Measurements from ENCODE around the gene DNAJC11. TPM values are rescaled to one million over a fixed set of nuclear protein-coding genes. Genes with fewer than 3 reads are reported as not detected.

Gene DNAJC11
- total RNA-seq, 1 experiment from 2014 or later: 93.6 TPM

DNA sequence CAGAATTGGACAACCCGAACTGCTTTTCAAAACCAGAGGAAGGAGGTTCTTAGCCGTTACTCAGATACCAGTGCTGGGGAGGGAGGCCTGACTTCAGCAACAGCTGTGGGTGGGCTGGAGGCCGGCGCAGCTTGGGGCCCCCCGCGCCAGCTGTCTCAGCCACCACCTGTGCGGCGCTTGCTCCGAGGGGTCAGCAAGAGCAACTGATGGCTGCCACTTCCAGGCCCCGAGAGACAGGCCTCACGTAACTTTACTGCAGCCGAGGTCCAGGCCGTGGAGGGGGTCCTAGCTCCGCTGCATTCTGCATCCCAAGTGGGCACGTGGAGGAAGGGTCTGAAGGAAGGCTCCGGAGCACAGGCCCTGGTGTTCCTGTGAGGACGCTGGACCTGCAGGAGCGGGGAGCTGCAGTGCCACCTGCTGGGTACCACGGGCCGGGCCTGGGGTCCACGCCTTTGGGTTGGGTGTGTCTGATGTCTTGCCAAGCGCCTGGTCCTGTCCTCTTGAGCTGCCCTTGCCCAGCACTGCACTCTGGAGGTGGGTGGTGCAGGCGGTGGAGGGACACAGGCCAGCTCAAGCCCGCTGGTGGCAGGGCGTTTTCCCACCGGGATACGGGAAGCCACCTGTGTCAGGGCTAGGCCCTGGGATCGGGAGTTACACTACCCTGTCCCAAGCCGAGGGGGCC lies 67.1 kb downstream of the DNAJC11 start:
- no peak overlapping the region for H3K27ac ChIP-seq (ENCODE audit: low read length)
- BruUV-seq (replicated peaks): no TSS peak
- no peak for DNase-seq (ENCODE audit: low read depth, low spot score)
- no peaks in the 10 kb centered on the region for H3K9me3 ChIP-seq (ENCODE audit: control insufficient read depth, insufficient read depth, low read depth, low read length)
- H3K4me1 ChIP-seq (ENCODE audit: control insufficient read depth, insufficient read depth, low read length): no peaks in the 10 kb centered on the region
- no peaks in the 10 kb centered on the region for H3K27me3 ChIP-seq (ENCODE audit: control insufficient read depth, insufficient read depth, low read length)
- H3K4me3 ChIP-seq (ENCODE audit: low read depth in 2 of 2, low read length in 2 of 2): no peak overlapping the region
- intact Hi-C loops (cut with micrococcal nuclease; ENCODE audit: unreplicated experiment): no loop called here
- peak; percentile 80 for ATAC-seq
- TF ChIP-seq REST (IDR thresholded peaks at IDR 0.05; ENCODE audit: insufficient read depth in 1 of 2, low read depth in 2 of 2, low read length in 1 of 2) (no peak), TCF7L2 (IDR thresholded peaks at IDR 0.05; ENCODE audit: low read depth, low read length) (peak; percentile 29; the same call in 1 of the 2 replicates), SIN3A (IDR thresholded peaks at IDR 0.05; ENCODE audit: borderline replicate concordance, insufficient read depth, low read depth, low read length) (no peak), POLR2AphosphoS5 (IDR thresholded peaks at IDR 0.05; ENCODE audit: low read depth, low read length) (no peak)
- TF ChIP-seq, protein P1, sequence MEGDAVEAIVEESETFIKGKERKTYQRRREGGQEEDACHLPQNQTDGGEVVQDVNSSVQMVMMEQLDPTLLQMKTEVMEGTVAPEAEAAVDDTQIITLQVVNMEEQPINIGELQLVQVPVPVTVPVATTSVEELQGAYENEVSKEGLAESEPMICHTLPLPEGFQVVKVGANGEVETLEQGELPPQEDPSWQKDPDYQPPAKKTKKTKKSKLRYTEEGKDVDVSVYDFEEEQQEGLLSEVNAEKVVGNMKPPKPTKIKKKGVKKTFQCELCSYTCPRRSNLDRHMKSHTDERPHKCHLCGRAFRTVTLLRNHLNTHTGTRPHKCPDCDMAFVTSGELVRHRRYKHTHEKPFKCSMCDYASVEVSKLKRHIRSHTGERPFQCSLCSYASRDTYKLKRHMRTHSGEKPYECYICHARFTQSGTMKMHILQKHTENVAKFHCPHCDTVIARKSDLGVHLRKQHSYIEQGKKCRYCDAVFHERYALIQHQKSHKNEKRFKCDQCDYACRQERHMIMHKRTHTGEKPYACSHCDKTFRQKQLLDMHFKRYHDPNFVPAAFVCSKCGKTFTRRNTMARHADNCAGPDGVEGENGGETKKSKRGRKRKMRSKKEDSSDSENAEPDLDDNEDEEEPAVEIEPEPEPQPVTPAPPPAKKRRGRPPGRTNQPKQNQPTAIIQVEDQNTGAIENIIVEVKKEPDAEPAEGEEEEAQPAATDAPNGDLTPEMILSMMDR (IDR thresholded peaks at IDR 0.05): peak; percentile 50; the same call in 1 of the 2 replicates
- CTCF ChIA-PET: no interaction called here
- H3K36me3 ChIP-seq (ENCODE audit: control insufficient read depth, insufficient read depth, low read length): peaks cover 8% of the 10 kb centered on the region
- POLR2A ChIA-PET: interaction anchor here (0.6 kb wide), 1 partner anchor 22 kb away, joined by 11 read pairs; no protein-coding TSS in a partner anchor
- in situ Hi-C loops (cut with HindIII; ENCODE audit: low pct_unique_long_range_greater_than_20kb, low sequenced_read_pairs): no loop called here

DNA sequence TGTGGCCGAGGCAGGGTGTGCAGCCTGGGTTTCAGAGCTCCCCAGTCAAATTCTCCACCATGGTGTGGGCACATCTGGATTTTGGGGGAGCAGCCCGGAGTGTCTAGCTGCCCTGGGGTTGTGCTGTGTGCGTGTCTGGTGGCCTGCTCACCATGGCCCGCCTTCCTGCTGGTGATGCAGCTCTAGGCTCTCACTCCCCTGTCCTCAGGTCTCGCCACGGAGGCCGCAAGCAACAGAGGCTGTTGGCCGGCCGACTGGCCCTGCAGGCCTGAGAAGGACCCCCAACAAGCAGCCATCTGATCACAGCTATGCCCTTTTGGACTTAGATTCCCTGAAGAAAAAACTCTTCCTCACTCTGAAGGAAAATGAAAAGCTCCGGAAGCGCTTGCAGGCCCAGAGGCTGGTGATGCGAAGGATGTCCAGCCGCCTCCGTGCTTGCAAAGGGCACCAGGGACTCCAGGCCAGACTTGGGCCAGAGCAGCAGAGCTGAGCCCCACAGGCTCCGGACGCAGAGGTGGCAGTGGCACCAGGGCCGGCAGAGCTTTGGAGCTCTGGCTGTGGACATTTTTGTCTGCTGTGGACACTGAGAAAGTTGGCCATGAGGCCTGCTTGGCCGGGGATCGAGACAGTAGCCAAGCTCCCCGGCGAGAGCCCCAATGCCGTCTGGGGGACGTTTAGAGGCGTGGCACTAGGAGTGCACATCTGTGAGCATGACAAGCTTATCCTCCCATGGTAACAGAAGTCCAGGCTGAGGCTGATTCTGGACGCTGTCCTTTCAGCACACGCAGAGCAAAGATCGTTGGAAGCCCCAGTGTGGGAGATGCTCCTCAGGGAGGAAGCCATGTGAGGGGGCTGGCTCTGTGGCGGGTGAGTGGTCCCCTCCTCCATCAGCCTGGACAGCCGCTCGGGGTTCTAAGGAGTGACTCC lies 68.8 kb downstream of the DNAJC11 start:
- Histone ChIP-seq H3K27me3 (ENCODE audit: control insufficient read depth, insufficient read depth, low read length) (no peaks in the 10 kb centered on the region), H3K27ac (ENCODE audit: low read length) (no peak overlapping the region), H3K4me1 (ENCODE audit: control insufficient read depth, insufficient read depth, low read length) (no peaks in the 10 kb centered on the region), H3K9me3 (ENCODE audit: control insufficient read depth, insufficient read depth, low read depth, low read length) (no peaks in the 10 kb centered on the region), H3K4me3 (ENCODE audit: low read depth in 2 of 2, low read length in 2 of 2) (no peak overlapping the region), H3K36me3 (ENCODE audit: control insufficient read depth, insufficient read depth, low read length) (peaks cover 5% of the 10 kb centered on the region)
- CTCF ChIA-PET: interaction anchor here (1.1 kb wide), 2 partner anchors 9 to 14 kb away, joined by 3 read pairs; no protein-coding TSS in a partner anchor
- DNase-seq (ENCODE audit: low read depth, low spot score) (no peak), ATAC-seq (no peak)
- TF ChIP-seq REST (IDR thresholded peaks at IDR 0.05; ENCODE audit: insufficient read depth in 1 of 2, low read depth in 2 of 2, low read length in 1 of 2): no peak
- TSS peak; percentile 52 for BruUV-seq (replicated peaks)
- POLR2A ChIA-PET: interaction anchor here (0.6 kb wide), 1 partner anchor 96 kb away, joined by 4 read pairs; no protein-coding TSS in a partner anchor
- in situ Hi-C loops (cut with HindIII; ENCODE audit: low pct_unique_long_range_greater_than_20kb, low sequenced_read_pairs): no loop called here
- intact Hi-C loops (cut with micrococcal nuclease; ENCODE audit: unreplicated experiment): no loop called here

All from Panc1 (cell line).